ENCODE data around the gene ZNF536.

The ZNF536 gene

DNA sequence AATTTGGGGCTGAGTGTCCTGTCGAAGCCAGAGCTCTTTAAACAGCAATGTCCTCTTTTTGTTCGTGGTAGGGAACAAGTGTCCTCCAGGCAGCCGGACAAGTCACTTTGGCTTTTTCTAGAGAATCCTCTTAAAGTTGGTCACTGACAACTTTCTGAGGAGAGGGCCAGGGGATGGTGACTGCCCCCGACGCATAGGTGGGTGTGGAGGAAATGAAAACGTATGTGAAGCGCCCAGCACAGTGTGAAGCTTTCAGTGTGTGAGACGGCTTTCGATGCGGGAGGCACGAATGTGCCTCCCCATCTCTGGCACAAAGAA is 45.8 kb upstream of the ZNF536 start:
- TF ChIP-seq, protein P1, sequence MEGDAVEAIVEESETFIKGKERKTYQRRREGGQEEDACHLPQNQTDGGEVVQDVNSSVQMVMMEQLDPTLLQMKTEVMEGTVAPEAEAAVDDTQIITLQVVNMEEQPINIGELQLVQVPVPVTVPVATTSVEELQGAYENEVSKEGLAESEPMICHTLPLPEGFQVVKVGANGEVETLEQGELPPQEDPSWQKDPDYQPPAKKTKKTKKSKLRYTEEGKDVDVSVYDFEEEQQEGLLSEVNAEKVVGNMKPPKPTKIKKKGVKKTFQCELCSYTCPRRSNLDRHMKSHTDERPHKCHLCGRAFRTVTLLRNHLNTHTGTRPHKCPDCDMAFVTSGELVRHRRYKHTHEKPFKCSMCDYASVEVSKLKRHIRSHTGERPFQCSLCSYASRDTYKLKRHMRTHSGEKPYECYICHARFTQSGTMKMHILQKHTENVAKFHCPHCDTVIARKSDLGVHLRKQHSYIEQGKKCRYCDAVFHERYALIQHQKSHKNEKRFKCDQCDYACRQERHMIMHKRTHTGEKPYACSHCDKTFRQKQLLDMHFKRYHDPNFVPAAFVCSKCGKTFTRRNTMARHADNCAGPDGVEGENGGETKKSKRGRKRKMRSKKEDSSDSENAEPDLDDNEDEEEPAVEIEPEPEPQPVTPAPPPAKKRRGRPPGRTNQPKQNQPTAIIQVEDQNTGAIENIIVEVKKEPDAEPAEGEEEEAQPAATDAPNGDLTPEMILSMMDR (IDR thresholded peaks at IDR 0.05): no peak
- H3K27me3 Mint-ChIP-seq (ENCODE audit: low read depth, poor library complexity): peaks cover 27% of the 10 kb centered on the region

DNA sequence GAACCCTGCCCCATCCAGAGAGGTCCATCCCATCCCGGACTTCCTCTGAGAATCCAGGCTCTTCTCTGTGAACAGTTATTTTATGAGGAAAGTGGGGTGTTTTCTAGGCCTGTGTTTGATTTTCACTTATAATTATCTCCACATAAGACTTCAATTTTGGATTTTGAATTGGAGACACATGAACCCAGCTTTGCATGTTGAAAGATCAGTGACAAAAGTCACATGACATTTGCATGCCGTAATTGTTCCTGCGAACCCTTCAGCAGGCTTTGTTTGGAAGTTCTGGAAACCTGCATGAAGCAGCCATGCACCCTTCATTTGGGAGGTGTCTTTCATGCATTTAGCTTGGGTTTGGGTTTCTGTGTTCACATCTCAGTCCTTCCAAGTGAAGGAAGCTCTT is 44.9 kb upstream of the ZNF536 start:
- no peak overlapping the region for H3K4me3 Mint-ChIP-seq
- H3K36me3 Mint-ChIP-seq (ENCODE audit: low read depth): no peaks in the 10 kb centered on the region
- H3K9me3 Mint-ChIP-seq: no peaks in the 10 kb centered on the region
- DNase-seq: no peak
- TF ChIP-seq, protein P1 (IDR thresholded peaks at IDR 0.05): no peak
- H3K4me1 Mint-ChIP-seq: no peaks in the 10 kb centered on the region
- no peak overlapping the region for H3K27ac Mint-ChIP-seq
- peaks cover 36% of the 10 kb centered on the region for H3K27me3 Mint-ChIP-seq (ENCODE audit: low read depth, poor library complexity)

More for the DNA sequence above, 45.8 kb upstream of the ZNF536 start:
- H3K4me1 Mint-ChIP-seq: no peaks in the 10 kb centered on the region
- H3K27ac Mint-ChIP-seq: no peak overlapping the region
- H3K9me3 Mint-ChIP-seq: no peaks in the 10 kb centered on the region
- no peaks in the 10 kb centered on the region for H3K36me3 Mint-ChIP-seq (ENCODE audit: low read depth)
- no peak for DNase-seq
- H3K4me3 Mint-ChIP-seq: no peak overlapping the region

DNA sequence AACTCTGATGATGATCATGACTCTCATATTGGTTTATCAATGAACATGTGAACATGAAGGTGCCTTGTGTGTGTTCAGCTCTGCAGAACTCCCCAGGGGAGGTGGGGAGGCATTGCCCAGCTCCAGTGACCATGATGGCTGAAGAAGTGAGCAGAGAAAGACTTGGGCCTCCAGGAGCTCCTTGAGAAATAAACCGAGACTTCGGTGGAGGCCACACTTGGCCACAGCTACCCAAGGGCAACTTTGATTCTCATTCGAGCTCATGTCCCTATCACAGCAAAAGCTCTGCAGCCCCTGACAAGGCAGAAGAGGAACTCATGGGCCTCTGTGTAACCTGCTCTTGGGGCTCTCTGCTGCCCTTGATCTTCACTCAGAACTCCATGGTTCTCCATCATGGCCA is 44.1 kb upstream of the ZNF536 start:
- TF ChIP-seq, protein P1 (IDR thresholded peaks at IDR 0.05): no peak
- no peaks in the 10 kb centered on the region for H3K9me3 Mint-ChIP-seq

DNA sequence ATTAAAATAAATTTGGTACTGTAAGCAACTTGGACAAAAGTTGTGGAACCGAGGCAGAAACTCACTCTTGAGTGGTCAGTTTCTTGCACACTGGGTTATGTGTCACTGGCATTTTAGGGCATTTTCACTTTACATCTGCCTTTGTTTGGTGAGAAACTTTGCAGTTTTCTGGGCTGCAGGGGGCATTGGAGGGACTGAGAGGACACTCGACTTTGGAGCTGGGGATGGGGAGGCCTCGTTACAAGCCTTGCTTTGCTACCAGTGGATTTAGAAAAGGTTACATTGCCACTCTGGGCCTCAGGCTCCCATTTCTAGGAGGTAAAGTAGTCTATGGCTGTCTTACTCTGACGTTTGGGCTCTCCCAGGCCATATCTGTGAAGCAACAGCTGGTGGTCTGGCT is 41.9 kb upstream of the ZNF536 start:
- no peaks in the 10 kb centered on the region for H3K9me3 Mint-ChIP-seq
- no peaks in the 10 kb centered on the region for H3K36me3 Mint-ChIP-seq (ENCODE audit: low read depth)
- H3K4me1 Mint-ChIP-seq: no peaks in the 10 kb centered on the region
- no peak overlapping the region for H3K27ac Mint-ChIP-seq
- no peak for DNase-seq
- H3K27me3 Mint-ChIP-seq (ENCODE audit: low read depth, poor library complexity): peaks cover 24% of the 10 kb centered on the region
- H3K4me3 Mint-ChIP-seq: no peak overlapping the region
- TF ChIP-seq, protein P1 (IDR thresholded peaks at IDR 0.05): no peak

More for the DNA sequence above, 44.1 kb upstream of the ZNF536 start:
- no peak for DNase-seq
- no peaks in the 10 kb centered on the region for H3K36me3 Mint-ChIP-seq (ENCODE audit: low read depth)
- no peaks in the 10 kb centered on the region for H3K4me1 Mint-ChIP-seq
- no peak overlapping the region for H3K4me3 Mint-ChIP-seq
- H3K27me3 Mint-ChIP-seq (ENCODE audit: low read depth, poor library complexity): peaks cover 32% of the 10 kb centered on the region
- H3K27ac Mint-ChIP-seq: no peak overlapping the region

DNA sequence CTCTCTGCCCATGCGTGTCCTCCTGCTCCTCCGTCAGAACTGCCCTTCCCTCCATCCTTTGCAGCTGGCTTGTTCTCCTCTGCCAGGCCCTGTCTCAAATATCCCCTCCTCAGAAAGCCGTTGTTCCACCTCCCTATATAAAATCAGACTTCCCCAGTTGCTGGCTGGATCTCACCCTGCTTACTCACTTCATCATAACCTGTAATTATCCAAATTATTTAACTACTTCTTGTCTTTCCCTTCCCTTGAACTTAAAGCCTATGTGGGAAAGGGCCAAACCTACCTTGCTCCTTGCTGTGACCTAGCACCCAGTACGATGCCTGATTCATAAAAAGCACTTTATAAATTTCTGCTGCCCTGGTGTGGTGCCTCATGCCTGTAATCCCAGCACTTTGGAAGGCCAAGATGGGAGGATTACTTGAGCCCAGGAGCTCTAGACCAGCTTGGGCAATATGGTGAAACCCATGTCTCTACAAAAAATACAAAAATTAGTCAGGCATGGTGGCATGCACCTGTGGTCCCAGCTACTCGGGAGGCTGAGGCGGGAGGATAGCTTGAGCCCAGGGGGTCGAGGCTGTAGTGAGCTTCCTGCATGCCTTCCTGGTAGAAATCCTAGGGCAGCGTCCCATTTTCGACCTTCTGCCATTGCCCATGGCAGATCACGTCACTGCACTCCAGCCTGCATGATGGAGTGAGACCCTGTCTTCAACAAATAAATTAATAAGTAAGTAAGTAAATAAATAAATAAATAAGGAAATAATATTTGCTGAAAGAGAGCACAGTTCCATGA is 39.5 kb upstream of the ZNF536 start:
- Mint-ChIP-seq H3K9me3 (no peaks in the 10 kb centered on the region), H3K36me3 (ENCODE audit: low read depth) (no peaks in the 10 kb centered on the region), H3K27me3 (ENCODE audit: low read depth, poor library complexity) (peaks cover 39% of the 10 kb centered on the region), H3K27ac (no peak overlapping the region), H3K4me3 (no peak overlapping the region), H3K4me1 (no peaks in the 10 kb centered on the region)
- no peak for DNase-seq
- TF ChIP-seq, protein P1 (IDR thresholded peaks at IDR 0.05): no peak

Measured in nephron progenitor cell (in vitro differentiated cells).